K562 (cell line): Measurements from ENCODE around the gene EEA1. TPM values are rescaled to one million over a fixed set of nuclear protein-coding genes. Genes with fewer than 3 reads are reported as not detected.

Experiments
- BCOR ChIP-seq: fragments of 450-650 bp; IDR thresholded peaks from 2 replicates; pipeline ENCODE4 v1.6.1; 2016
- CCAR2 ChIP-seq: fragments of 200-400 bp; formaldehyde crosslinking; IDR thresholded peaks from 2 replicates; pipeline ENCODE4 v1.6.1; 2017; ENCODE audit warnings: mild to moderate bottlenecking, low read depth, low read length
- CGGBP1 ChIP-seq: fragments of 250-450 bp; sonication (Bioruptor Pico); IDR thresholded peaks from 2 replicates; pipeline ENCODE4 v1.9.0; 2021; ENCODE audit warnings: mild to moderate bottlenecking
- E2F4 ChIP-seq: sonication (generic); formaldehyde crosslinking; IDR thresholded peaks from 2 replicates; pipeline ENCODE4 v1.8.0; 2022; ENCODE audit warnings: mild to moderate bottlenecking, low read depth, missing genetic modification reagents
- ILF3 ChIP-seq: fragments of 450-650 bp; IDR thresholded peaks from 2 replicates; pipeline ENCODE4 v1.6.1; 2018; ENCODE audit warnings: antibody characterized with exemption, mild to moderate bottlenecking, moderate library complexity, borderline replicate concordance
- RREB1 ChIP-seq: fragments of 250-450 bp; sonication (Bioruptor Pico); IDR thresholded peaks from 2 replicates; pipeline ENCODE4 v1.4.0; 2020
- ZNF253 ChIP-seq: fragments of 250-450 bp; sonication (Bioruptor Pico); conservative IDR thresholded peaks from 2 replicates; pipeline ENCODE4 v1.6.1; 2021; ENCODE audit warnings: mild to moderate bottlenecking
- ZNF551 ChIP-seq: fragments of 250-450 bp; sonication (Bioruptor Pico); IDR thresholded peaks from 2 replicates; pipeline ENCODE4 v1.5.0; 2021; ENCODE audit warnings: mild to moderate bottlenecking, moderate library complexity
- ZNF589 ChIP-seq: fragments of 200-800 bp; sonication (Bioruptor generic); IDR thresholded peaks from 2 replicates; pipeline ENCODE4 v1.6.1; 2016; ENCODE audit warnings: low read depth, missing genetic modification characterization, missing compliant biosample characterization
- ZNF668 ChIP-seq: fragments of 250-450 bp; sonication (Bioruptor Pico); IDR thresholded peaks from 2 replicates; pipeline ENCODE4 v1.8.0; 2022; ENCODE audit warnings: mild to moderate bottlenecking, inconsistent platforms
- ZNF695 ChIP-seq: fragments of 450-650 bp; formaldehyde crosslinking; IDR thresholded peaks from 2 replicates; pipeline ENCODE4 v1.4.0; 2020; ENCODE audit warnings: mild to moderate bottlenecking, moderate library complexity
- polyA plus RNA-seq, 8 experiments: library from polyadenylated mRNA; depleted of rRNA in 4 of 8; stranded (reverse) in 5 of 8; unstranded in 3 of 8; fragments of >200 nt; fragmentation: Nextera tagmentation in 2 of 8; fragmentation: Illumina TruSeq in 1 of 8; extraction: Ambion mirVana in 2 of 8; extraction: Trizol in 1 of 8; gene quantifications; 2 replicates each; pipeline versions ENCODE4 v1.2.1 to v1.2.3, GENCODE V29; 2011 to 2014; ENCODE audit warnings: inconsistent platforms in 1 of 8, missing spikeins in 1 of 8
- total RNA-seq, 7 experiments: library from RNA; depleted of rRNA in 6 of 7; stranded (reverse); fragments of >200 nt in 6 of 7; fragmentation: Illumina TruSeq in 2 of 7; extraction: Trizol in 2 of 7; gene quantifications; 2 replicates each; pipeline versions ENCODE4 v1.2.1 to v1.2.3, GENCODE V29; 2011 to 2021; ENCODE audit warnings: low replicate concordance in 1 of 7

Gene EEA1
- total and polyA plus RNA-seq, 9 of the 15 experiments (the other 6 are each of a cell fraction or from before 2014, with no cell fraction given), result 3.5 to 17.1 (median 7.5) TPM

GRCh38 chr12:92928962-92929915, at the start of gene EEA1 (continued):
- TF ChIP-seq ZNF589, result peak; percentile 73; the same call in 1 of the 2 replicates
- TF ChIP-seq CCAR2, result no peak
- TF ChIP-seq CGGBP1 (CRISPR knock-in tag), result no peak; the same call in 1 of the 2 replicates
- no peak for TF ChIP-seq ZNF253 (CRISPR knock-in tag)
- TF ChIP-seq RREB1, result no peak
- no peak for TF ChIP-seq ZNF551
- no peak for TF ChIP-seq ILF3
- peak; percentile 18; the same call in 1 of the 2 replicates for TF ChIP-seq BCOR
- TF ChIP-seq ZNF668 (CRISPR knock-in tag), result no peak
- TF ChIP-seq E2F4, result 0 out of 2 replicates have a peak, but pooled peaks have one; percentile 53
- TF ChIP-seq ZNF695 (CRISPR knock-in tag), result no peak
